ENCODE results near the gene SH3D19.
"Not testable (repeated sequence)": the region's sequence is repeated elsewhere in the genome, so short reads cannot be mapped to it uniquely, and the experiment has no call there.

SH3D19 gene

DNA sequence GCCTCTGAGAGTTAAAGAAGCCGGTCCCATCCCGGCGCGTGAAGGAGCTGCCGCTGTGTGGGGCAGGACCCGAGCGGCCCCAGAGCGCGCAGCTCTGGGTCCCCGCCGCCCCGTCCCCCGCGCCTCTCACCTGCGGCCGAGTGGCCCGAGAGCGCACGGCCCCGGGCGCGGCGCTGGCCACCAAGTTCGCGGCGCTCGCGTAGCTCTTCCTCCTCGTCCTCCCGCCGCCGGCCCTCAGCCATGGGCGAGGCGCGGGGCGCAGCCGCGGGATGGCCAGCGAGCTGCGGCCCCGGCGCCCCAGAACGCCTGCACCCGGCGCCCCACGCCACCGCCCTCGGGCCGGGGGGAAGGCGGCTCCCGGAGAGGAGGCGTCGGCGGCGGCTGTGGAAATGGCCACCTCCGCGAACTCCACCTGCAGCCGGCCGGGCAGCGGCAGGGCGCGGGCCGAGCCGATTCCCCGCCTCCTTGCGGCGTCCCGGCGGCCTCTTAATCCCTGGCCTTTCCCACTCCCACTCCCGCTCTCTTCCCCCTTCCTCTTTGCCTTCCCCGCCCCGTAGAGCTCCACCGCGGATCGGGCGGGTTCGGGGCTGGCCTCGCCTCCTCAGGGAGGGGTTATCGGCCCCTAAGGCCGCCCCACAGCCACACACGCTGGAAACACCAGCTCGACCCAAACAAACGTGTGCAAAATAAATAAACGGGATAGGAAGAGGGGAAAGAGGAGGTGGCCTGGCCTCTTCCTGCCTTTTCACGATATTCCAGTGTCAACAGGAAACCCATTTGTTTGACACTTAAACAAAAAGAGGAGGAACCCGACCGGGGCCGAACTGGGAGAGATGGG lies at the start of gene SH3D19:
Gene SH3D19 (minus strand): TSS at position 495 of the 838 bp plus-strand sequence. CDS start 253 bp downstream, at position 242.
- no peak for DNase-seq

GRCh38 chr4:151362404-151363164 lies 37.2 kb upstream of the SH3D19 start:
- DNase-seq: peak; percentile 87

- no peak for DNase-seq
Measured at GRCh38 chr4:151361966-151362365, 36.6 kb upstream of the SH3D19 start.

GRCh38 chr4:151361126-151361525 lies 35.7 kb upstream of the SH3D19 start:
- no peak for DNase-seq

DNA sequence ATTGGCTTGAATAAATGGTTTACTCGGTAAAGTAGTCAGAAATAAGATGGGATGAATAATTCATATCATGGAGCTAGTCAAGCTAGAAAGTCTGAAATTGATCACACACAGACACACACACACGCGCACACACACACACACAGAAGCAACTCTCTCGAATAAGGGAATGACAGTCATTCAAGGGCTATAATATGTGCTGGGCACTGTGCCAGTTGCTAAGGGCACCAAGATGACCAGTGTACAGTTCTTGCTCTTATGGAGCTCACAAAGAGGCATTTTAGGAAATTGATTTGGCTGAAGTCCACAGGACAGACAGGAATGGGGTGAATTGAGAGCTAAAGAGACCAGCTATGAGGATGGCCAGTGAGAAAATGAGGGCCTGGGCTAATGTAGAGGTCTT lies 34.2 kb upstream of the SH3D19 start:
- no peak for DNase-seq

DNA sequence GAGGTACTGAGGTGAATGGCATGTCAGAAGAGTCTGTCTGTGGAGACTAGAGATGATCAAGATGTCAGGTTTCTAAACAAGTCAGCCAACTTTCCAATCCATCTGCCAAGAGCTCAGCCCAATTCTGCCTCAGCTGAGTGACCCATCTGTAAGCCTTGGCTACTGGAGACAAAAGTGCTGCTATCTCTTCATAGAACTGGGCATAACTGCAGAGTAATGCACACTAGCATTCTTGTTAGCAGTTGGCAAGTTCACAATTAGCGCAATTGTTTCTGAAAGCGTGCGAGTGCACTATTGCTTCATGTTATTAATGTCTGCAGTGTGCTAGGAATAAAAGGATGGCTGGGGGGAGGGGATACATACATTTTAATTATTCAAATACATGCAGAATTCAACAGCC lies 32.9 kb upstream of the SH3D19 start:
- no peak for DNase-seq

DNA sequence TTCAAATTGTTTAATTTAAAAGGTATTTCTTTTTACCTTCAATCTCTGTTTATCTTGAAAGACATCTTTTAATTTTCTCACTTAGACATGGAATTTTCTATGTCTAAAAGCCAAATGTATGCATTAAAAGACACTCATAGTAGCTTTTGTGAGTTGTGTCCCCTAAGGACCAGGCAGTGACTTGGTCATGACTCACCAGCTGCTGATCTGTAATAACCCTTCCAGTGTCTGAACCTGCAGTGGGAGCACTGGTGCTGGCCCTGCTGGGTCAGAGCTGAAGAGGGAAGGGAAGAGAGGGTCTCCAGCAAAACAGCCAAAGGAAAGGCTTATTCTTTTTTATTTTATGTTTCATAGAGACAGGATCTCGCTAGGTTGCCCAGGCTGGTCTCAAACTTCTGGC lies 31.1 kb upstream of the SH3D19 start:
- DNase-seq: no peak

DNA sequence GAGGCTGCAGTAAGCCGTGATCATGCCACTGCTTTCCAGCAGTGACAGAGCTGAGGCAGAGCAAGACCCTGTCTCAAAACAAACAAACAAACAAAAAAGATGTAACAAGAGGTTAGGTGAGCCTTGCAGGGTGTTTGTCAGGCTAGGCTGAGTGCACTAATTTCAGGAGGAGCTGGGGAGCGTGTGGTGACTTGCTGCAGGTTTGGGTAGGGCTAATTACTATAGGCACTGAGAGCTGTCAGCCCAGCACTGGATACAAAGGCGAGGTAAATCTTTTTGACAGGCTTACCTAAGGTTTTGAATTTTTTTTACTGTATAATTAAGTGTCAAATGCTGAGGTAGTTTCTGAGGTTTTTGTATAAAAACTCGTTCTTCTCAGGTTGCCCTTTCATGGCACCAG lies 29.8 kb upstream of the SH3D19 start:
- DNase-seq: no peak

DNA sequence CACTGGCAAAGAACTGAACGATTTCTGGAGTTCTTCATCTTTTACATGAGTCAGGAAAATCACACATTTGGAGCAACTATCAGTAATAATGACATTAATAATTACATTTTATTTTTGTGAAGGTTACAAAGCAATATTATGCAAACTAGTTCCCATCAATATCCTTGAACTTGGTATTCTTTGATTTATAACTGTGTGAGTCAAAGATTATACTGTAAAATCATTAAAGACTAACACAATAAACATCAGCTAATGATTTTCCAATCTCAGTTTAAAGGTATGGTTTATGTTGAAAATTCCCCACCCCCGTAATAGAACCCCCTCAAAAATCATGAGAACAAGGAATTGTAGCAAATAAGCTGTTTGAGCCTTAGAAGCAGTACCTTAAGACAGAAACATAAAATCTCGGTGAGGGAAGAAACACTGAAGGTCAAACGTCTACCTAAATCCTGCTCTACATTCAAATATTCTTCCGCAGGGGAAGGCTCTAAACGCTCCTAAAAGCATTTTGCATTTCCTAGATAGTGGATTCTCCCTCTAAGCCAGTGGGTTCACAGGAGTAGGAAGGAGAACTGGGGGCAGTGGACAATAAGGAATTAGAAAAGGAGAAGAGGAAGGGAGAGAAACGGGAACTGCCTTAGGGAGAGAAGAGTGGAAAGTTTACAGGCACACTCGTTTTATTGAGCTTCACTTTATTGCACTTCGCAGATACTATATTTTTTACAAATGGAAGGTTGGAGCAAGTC lies 22.3 kb upstream of the SH3D19 start:
- no peak for DNase-seq

DNA sequence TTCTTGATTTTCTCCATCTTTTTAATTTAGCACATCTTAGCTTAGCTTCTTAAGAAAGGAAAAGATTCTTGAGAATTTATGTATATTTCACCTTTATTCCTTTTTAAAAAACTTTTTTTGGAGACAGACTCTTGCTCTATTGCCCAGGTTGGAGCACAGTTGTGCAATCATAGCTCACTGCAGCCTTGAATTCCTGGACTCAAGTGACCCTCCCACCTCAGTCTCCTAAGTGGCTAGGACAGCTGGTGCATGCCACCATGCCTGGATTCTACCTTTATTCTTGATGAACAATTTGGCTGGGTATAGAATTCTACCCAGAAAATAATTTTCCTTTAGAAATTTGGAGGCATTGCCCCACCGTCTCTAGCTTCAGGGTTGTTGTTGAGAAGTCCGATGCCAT lies 19.5 kb upstream of the SH3D19 start:
- no peak for DNase-seq

- no peak for DNase-seq
Measured at GRCh38 chr4:151340751-151341385, 15.5 kb upstream of the SH3D19 start.

- no peak for DNase-seq
Measured at GRCh38 chr4:151339467-151339866, 14.1 kb upstream of the SH3D19 start.

DNA sequence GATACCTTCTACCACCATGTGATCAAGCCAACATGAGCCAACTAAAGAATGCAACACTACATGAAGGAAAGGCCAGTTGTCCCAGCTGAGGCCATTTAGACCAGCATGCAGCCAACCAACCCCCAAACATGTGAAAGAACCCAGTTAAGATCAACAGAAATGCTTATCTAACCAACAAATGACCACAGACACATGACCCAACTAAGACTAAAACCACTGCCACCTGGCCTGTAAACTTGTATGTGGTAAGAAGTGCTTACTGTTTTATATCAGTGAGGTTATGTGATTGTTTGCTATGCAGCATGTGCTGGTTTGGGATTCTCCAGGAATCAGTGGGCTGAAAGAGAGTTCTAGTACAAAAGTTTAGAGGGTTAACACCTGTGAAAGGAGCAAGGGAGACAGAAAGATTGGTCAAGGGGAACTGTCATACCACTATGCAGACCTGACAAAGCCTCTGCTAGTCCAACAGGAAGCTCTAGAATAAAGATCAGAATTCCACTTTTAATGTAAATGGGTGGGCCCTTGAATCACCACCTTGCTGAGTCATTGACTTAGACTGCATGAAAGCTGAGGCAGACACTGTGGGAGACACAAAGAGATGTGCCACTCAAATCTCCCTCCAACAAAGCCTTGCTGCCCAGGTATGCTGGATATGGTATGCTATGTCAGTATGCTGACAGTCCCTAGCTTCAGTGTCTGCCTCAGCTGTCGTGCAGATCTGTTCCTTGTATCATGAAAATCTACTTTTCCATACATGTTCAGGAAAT lies 6.1 kb upstream of the SH3D19 start:
- no peak for DNase-seq

DNA sequence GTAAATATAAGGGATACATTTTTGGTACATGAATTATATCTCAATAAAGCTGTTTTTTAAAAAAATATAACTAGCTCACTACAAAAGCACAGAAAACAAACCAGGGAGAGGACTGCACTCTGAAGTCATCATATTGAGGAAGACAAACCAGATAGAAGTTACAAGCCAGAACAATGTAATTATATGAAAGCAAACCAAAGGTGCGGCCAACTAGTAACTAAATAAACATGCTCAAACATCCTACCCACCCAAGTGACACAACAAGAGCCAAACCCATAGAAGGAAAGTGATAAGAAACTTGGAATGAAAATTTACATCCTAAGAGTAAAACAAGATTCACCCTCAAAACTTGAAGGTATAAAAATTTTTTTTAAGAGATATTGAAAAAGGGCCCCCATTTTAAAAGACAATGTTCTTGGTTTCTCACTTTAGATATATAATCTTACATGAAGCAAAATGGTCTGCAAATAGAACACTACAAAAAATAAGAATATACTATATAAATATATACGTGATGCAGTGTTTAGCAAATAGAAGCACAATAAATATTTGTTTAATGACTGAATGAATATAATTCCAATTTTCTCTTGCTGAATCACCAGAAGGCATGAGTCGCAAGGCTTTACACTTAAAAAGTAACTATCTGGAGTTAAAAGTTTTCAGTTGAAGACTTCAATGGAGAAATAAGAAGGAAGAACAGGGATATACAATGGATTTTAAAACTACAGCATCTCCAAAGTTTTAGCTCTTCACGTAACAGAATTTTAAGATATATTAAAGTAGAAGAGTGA lies 4.0 kb upstream of the SH3D19 start:
- no peak for DNase-seq

DNA sequence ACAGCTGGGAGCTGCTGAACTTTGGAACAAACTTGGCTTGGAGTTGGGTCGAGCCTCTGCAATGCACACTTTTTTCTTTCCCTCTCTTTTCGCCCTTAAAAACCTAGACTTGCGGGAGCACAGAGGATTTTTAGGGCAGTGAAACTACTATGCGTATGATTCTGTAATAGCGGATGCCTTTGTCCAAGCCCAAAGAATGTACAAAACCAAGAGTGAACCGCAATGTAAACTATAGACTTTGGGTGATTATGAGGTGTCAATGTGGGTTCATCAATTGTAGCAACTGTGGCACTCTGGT lies 493 bp upstream of the SH3D19 start:
- DNase-seq: no peak

DNA sequence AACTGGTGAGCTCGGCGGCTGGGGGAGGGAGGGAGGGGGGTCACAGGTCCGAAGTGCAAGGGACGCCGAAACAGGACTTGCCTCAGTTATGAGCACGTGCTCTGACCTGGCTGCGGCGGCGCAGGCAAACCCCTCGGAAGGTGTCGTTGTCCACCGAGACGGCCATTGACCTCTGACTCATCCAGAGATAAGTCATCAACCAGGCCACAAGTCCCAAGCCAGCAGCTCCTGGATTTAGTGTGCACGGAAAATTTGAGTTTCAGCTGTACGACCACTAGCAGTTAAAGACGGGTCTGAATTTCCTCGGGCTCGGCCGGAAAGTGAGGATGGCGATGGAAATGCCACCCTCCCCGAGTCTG lies 674 bp downstream of the SH3D19 start:
- peak; percentile 43 for DNase-seq

GRCh38 chr4:151324124-151324751 lies 1.2 kb downstream of the SH3D19 start:
- no peak for DNase-seq

GRCh38 chr4:151323667-151324066 lies 1.7 kb downstream of the SH3D19 start:
- no peak for DNase-seq

DNA sequence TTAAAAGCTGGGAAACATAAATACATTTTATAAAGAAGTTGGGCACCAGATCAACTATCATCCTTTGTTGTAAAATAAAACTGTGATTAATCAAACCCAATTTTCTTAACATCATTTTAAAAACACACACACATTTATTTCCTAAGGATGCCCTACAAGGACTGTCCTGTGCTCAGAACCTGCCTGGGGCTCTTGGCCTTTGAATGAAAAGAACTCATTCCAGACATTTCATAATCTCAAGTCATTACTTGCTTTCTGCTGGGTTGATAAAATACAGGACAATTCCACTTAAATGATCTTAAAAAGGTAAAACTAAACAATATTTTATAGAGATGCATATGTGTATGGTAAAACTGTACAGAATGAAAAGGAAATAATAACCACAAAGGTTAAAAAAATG lies 2.8 kb downstream of the SH3D19 start:
- no peak for DNase-seq

GRCh38 chr4:151322161-151322560 lies 3.2 kb downstream of the SH3D19 start:
- not testable (repeated sequence) for DNase-seq

- no peak for DNase-seq
Measured at GRCh38 chr4:151321586-151321985, 3.8 kb downstream of the SH3D19 start.

Measured in activated CD4-positive, alpha-beta T cell treated with anti-CD3 and anti-CD28 coated beads, Interleukin-2, Interleukin-6, amounts not matched to agents 100 ng/mL and 50 ng/mL, durations not matched to agents 16 hours and 8 hours (primary cell).